ENCODE measurements around the gene ABCC12. TPM values are rescaled to one million over a fixed set of nuclear protein-coding genes. Genes with fewer than 3 reads are reported as not detected.
"Not testable (repeated sequence)": the region's sequence is repeated elsewhere in the genome, so short reads cannot be mapped to it uniquely, and the experiment has no call there.

ABCC12 gene
- total and polyA plus RNA-seq, 8 donors: 0.13 to 0.18 TPM; not detected in 6

- intact Hi-C loops (cut with DNase I; ENCODE audit: low total_unique reads): loop anchor here (10.0 kb wide), 1 partner anchor 1135 kb away; no protein-coding TSS in a partner anchor
- peaks cover 0 to 12% (median 7%) of the 10 kb centered on the region in 4 donors for H3K4me1 ChIP-seq
- H3K36me3 ChIP-seq: no peaks in the 10 kb centered on the region
- no peak overlapping the region for H3K4me3 ChIP-seq
- H3K27ac ChIP-seq: no peak overlapping the region
- no peaks in the 10 kb centered on the region for H3K27me3 ChIP-seq
- no peak for TF ChIP-seq CTCF (IDR thresholded peaks at IDR 0.05)
- TF ChIP-seq POLR2AphosphoS5 (IDR thresholded peaks at IDR 0.05): no peak
- TF ChIP-seq POLR2A (IDR thresholded peaks at IDR 0.05): no peak
- TF ChIP-seq EP300 (IDR thresholded peaks at IDR 0.05): no peak
- H3K9me3 ChIP-seq: no peaks in the 10 kb centered on the region
- WGBS, 5 donors: 79 to 86% (median 85%) methylated on average over 8 of the region's 8 CpGs
- no peak for DNase-seq
Observed at GRCh38 chr16:48169896-48170295, 14.1 kb upstream of the ABCC12 start.

DNA sequence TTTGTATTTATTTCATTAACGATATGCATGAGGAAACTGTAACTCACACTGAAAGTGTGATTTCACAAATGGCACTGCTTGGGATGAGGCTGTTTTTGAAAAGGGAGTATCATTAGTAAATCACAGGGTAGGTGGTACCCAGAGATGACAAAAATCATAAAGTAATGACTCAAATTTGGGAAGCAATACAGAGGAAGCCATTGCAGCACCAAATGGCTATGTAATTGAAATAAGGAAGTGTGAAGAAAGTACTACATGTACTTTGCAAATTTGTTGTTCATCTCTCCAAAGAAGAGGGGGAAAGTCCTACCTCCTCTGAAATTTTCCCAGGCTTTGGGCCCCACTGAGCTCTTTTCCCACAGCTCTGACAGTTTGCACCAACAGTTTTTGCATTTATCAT lies 12.3 kb upstream of the ABCC12 start:
- Histone ChIP-seq H3K36me3 (no peaks in the 10 kb centered on the region), H3K9me3 (no peaks in the 10 kb centered on the region), H3K27ac (peak overlapping the region in 2 of 5 donors; percentile 26 to 39), H3K4me3 (no peak overlapping the region), H3K4me1 (peaks cover 0 to 18% (median 11%) of the 10 kb centered on the region in 4 donors), H3K27me3 (no peaks in the 10 kb centered on the region)
- TF ChIP-seq POLR2AphosphoS5 (IDR thresholded peaks at IDR 0.05) (no peak), POLR2A (IDR thresholded peaks at IDR 0.05) (no peak), EP300 (IDR thresholded peaks at IDR 0.05) (no peak), CTCF (IDR thresholded peaks at IDR 0.05) (no peak)
- intact Hi-C loops (cut with DNase I; ENCODE audit: low total_unique reads): loop anchor here (10.0 kb wide), 1 partner anchor 1133 kb away; no protein-coding TSS in a partner anchor
- DNase-seq: no peak
- 78 to 88% (median 82%) methylated on average over 1 of the region's 1 CpG for WGBS, 5 donors

GRCh38 chr16:48166617-48167016 lies 10.8 kb upstream of the ABCC12 start:
- H3K36me3 ChIP-seq, H3K9me3 ChIP-seq, H3K27me3 ChIP-seq, H3K4me3 ChIP-seq, H3K27ac ChIP-seq, DNase-seq: not testable (repeated sequence)
- intact Hi-C loops (cut with DNase I; ENCODE audit: low total_unique reads): loop anchor here (10.0 kb wide), 1 partner anchor 1132 kb away; no protein-coding TSS in a partner anchor
- H3K4me1 ChIP-seq: peaks cover 0 to 18% (median 11%) of the 10 kb centered on the region in 4 donors
- 92 to 98% (median 94%) methylated on average over 5 of the region's 5 CpGs for WGBS, 5 donors

GRCh38 chr16:48165961-48166578 lies 10.3 kb upstream of the ABCC12 start:
- no peaks in the 10 kb centered on the region for H3K9me3 ChIP-seq
- H3K4me3 ChIP-seq: no peak overlapping the region
- peaks cover 0 to 18% (median 11%) of the 10 kb centered on the region in 4 donors for H3K4me1 ChIP-seq
- H3K36me3 ChIP-seq: no peaks in the 10 kb centered on the region
- DNase-seq: no peak
- 78 to 88% (median 83%) methylated on average over 4 of the region's 4 CpGs for WGBS, 5 donors
- no peak for TF ChIP-seq POLR2AphosphoS5 (IDR thresholded peaks at IDR 0.05)
- no peak for TF ChIP-seq EP300 (IDR thresholded peaks at IDR 0.05)
- no peak for TF ChIP-seq CTCF (IDR thresholded peaks at IDR 0.05)
- no peak for TF ChIP-seq POLR2A (IDR thresholded peaks at IDR 0.05)
- H3K27ac ChIP-seq: no peak overlapping the region
- no peaks in the 10 kb centered on the region for H3K27me3 ChIP-seq
- intact Hi-C loops (cut with DNase I; ENCODE audit: low total_unique reads): loop anchor here (10.0 kb wide), 1 partner anchor 1131 kb away; no protein-coding TSS in a partner anchor

Measured in stomach (tissue), 9 donors.